ENCODE data around the gene ZSWIM1. TPM values are rescaled to one million over a fixed set of nuclear protein-coding genes. Genes with fewer than 3 reads are reported as not detected.
A peak's percentile ranks its signal among the peaks of the same experiment; 100 is the strongest.

ZSWIM1 gene
- total and polyA plus RNA-seq, 2 of the 13 experiments (the other 11 are each of a cell fraction or from before 2014, with no cell fraction given), result 9.5 to 11.7 TPM

GRCh38 chr20:45933266-45934045 lies 52.4 kb downstream of the ZSWIM1 start (continued):
- TF ChIP-seq IKZF5 (CRISPR knock-in tag; IDR thresholded peaks at IDR 0.05), result no peak; the same call in none of the 2 replicates
- peak; percentile 62; the same call in 1 of the 2 replicates for TF ChIP-seq ARID4A (CRISPR knock-in tag; IDR thresholded peaks at IDR 0.05; ENCODE audit: borderline replicate concordance)
- no peak for TF ChIP-seq ARHGAP35 (CRISPR knock-in tag; IDR thresholded peaks at IDR 0.05; ENCODE audit: borderline replicate concordance)
- no peak; the same call in 1 of the 2 replicates for TF ChIP-seq MXD4 (CRISPR knock-in tag; IDR thresholded peaks at IDR 0.05)
- TF ChIP-seq ZEB1 (IDR thresholded peaks at IDR 0.05; ENCODE audit: insufficient replicate concordance, low read depth), result peak; percentile 9
- no peak; the same call in 1 of the 2 replicates for TF ChIP-seq CHD2 (IDR thresholded peaks at IDR 0.05; ENCODE audit: low read depth, low read length)
- TF ChIP-seq ZNF235 (CRISPR knock-in tag; IDR thresholded peaks at IDR 0.05; ENCODE audit: borderline replicate concordance), result no peak; the same call in 1 of the 2 replicates
- no peak for TF ChIP-seq ZNF383 (CRISPR knock-in tag; IDR thresholded peaks at IDR 0.05; ENCODE audit: borderline replicate concordance)
- TF ChIP-seq HOXA9 (CRISPR knock-in tag; IDR thresholded peaks at IDR 0.05; ENCODE audit: borderline replicate concordance), result no peak; the same call in 1 of the 2 replicates
- peak; percentile 91; the same call in 1 of the 2 replicates for TF ChIP-seq ZNF431 (CRISPR knock-in tag; IDR thresholded peaks at IDR 0.05; ENCODE audit: borderline replicate concordance, low read depth)
- TF ChIP-seq AKNA (CRISPR knock-in tag; IDR thresholded peaks at IDR 0.05; ENCODE audit: borderline replicate concordance), result no peak
- TF ChIP-seq ZBTB2 (CRISPR knock-in tag; IDR thresholded peaks at IDR 0.05; ENCODE audit: low read depth), result peak; percentile 46; the same call in 1 of the 2 replicates
- TF ChIP-seq EED (CRISPR knock-in tag; IDR thresholded peaks at IDR 0.05), result 0 out of 2 replicates have a peak, but pooled peaks have one; percentile 18
- no peak for TF ChIP-seq HCFC1 (IDR thresholded peaks at IDR 0.05; ENCODE audit: low read depth, low read length)
- TF ChIP-seq ZNF468 (CRISPR knock-in tag; IDR thresholded peaks at IDR 0.05), result no peak
- TF ChIP-seq NR2C2 (CRISPR knock-in tag; IDR thresholded peaks at IDR 0.05; ENCODE audit: borderline replicate concordance), result no peak
